Measurements from ENCODE around the gene TEKT2.

Gene TEKT2, protein sequence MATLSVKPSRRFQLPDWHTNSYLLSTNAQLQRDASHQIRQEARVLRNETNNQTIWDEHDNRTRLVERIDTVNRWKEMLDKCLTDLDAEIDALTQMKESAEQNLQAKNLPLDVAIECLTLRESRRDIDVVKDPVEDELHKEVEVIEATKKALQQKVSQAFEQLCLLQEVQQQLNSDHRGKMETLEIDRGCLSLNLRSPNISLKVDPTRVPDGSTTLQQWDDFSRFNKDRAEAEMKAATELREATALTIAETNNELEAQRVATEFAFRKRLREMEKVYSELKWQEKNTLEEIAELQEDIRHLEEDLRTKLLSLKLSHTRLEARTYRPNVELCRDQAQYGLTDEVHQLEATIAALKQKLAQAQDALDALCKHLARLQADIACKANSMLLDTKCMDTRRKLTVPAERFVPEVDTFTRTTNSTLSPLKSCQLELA

DNA sequence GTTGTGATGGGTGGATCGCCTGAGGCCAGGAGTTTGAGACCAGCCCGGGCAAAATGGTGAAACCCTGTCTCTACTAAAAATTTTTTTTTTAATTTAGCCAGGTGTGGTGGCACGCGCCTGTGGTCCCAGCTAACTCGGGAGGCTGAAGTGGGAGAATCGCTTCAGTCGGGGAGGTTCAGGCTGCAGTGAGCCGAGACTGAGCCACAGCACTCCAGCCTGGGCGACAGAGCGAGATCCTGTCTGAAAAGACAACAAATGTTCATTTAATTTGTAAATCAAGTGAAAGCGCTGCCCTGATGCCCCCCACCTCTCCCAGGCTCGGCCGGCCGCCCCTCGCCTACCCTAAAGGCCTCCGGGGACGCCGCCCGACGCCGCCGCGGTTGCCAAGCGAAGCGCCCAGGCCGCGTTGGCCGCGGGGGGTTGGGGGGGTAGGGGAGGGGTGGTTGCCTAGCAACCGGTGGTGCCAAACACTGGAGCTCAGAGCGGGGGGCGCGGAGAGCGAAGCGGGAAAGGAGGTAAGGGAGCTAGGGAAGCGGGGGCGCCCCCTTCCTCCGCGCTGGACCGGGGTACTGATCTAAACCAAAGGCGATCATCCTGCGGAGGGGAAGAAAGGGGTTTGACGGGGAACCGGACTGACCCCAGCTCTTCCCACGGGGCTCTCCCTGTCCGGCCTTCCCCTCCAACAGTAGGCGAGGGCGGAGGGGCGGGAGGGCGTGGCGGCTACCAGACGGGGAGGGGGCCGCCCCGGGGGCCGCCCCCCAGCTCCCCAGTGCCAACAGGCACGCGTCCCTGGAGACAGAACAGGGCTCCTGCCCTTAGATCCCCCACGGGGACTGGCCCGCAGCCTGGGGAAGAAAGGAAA lies at the start of gene TEKT2:
TSS of gene TEKT2 (plus strand) at position 460 of the 862 bp plus-strand sequence. CDS start 828 bp downstream, outside the sequence.
- TF ChIP-seq GATA3 (IDR thresholded peaks at IDR 0.05; ENCODE audit: low read depth, low read length) (no peak), GATA2 (IDR thresholded peaks at IDR 0.05; ENCODE audit: low read depth, low read length) (no peak)

DNA sequence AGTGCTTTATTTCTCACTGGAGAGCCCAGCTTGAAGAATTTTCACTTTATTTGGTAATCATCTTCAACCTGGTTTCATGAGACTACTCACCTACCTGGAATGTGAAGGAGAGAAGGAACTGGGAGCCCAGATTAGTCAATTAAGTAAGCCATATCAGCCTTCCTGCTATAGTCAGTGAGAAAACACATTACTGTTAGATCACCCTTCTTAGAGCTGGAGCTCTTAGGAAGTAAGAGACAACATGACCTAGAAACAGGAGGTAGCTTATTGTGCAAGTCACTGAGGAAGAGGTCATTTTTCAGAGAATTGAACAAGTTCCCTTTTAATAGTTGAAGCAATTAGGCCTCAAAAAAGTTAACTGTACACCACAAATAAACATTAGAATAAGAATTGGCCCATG lies 49.2 kb upstream of the TEKT2 start:
- TF ChIP-seq GATA3 (IDR thresholded peaks at IDR 0.05; ENCODE audit: low read depth, low read length) (no peak), GATA2 (IDR thresholded peaks at IDR 0.05; ENCODE audit: low read depth, low read length) (no peak)

DNA sequence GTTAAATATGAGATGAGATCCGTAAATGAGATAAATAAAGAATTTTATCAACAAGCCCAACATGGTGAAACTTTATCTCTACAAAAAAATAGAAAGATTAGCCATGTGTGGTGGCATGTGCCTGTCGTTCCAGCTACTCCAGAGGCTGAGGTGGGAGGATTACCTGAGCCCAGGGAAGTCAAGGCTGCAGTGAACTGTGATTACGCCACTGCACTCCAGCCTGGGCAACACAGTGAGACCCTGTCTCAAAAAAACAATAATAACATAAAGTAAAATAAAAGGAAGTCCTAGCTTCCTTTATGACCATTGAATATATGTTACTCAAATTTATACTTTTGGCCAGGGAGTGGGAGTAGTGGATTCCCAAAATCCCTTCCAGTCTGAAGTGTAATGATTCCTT lies 48.7 kb upstream of the TEKT2 start:
- no peak for TF ChIP-seq GATA3 (IDR thresholded peaks at IDR 0.05; ENCODE audit: low read depth, low read length)
- TF ChIP-seq GATA2 (IDR thresholded peaks at IDR 0.05; ENCODE audit: low read depth, low read length): no peak

DNA sequence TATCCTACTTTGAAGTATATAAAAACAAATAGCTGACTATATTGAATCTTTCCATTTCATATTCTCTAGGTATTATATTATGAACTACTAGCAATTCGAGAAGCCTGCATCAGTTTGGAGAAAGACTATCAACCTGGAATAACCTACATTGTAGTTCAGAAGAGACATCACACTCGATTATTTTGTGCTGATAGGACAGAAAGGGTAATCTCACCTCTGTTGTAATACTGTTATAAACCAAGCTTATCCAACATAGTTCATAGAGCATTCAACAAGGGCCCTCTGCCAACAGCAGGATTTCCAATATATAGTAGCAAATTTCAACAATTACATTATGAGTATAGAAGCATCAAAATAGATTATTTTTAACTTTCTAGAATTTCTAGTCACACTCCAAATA lies 43.7 kb upstream of the TEKT2 start:
- TF ChIP-seq GATA2 (IDR thresholded peaks at IDR 0.05; ENCODE audit: low read depth, low read length): no peak
- TF ChIP-seq GATA3 (IDR thresholded peaks at IDR 0.05; ENCODE audit: low read depth, low read length): no peak

DNA sequence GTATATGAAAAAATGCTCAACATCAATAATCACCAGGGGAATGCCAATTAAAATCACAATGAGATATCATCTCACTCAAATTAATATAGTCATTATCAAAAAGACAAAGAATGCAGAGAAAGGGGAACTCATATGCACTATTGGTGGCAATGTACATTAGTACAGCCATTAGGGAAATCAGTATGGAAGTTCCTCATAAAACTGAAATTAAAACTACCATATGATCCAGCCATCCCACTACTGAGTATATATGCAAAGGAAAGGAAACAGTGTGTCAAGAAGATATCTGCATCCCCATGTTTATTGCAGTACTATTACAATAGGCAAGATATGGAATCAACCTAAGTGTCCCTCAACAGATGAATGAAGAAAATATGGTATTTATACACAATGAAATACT lies 32.1 kb upstream of the TEKT2 start:
- no peak for TF ChIP-seq GATA3 (IDR thresholded peaks at IDR 0.05; ENCODE audit: low read depth, low read length)

DNA sequence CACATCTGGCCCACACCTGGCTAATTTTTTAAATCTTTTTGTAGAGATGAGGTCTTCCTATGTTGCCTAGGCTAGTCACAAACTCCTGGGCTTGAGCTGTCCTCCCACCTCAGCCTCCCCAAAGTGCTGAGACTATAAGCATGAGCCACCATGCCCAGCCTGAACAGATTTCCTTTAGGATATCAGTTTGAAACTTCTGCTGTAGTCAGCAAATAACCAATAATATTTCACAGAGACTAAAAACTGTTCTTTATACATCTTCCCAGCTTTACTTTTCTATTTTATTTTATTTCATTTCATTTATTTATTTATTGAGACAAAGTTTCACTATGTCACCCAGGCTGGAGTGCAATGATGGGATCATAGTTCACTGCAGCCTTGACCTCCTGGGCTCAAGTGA lies 29.9 kb upstream of the TEKT2 start:
- no peak for TF ChIP-seq GATA3 (IDR thresholded peaks at IDR 0.05; ENCODE audit: low read depth, low read length)
- TF ChIP-seq GATA2 (IDR thresholded peaks at IDR 0.05; ENCODE audit: low read depth, low read length): no peak

DNA sequence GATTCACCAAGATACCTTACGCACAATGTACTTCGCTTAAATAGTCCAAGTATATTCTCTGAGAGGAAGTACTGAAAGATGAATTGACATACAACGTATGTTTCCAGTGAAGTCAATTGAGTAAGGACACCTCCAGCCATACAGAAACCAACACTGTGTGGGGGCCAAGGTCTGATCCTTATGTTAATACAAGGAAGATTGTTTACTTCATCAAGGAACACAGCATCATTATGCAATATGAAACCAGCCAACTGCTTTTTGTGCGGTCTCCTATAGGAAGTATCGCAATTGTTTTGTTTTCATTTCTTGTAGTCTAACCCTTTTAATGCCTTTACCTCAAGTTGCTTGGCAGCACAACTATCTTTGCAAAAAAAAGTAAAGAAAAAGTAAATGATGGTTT lies 28.2 kb upstream of the TEKT2 start:
- TF ChIP-seq GATA3 (IDR thresholded peaks at IDR 0.05; ENCODE audit: low read depth, low read length) (no peak), GATA2 (IDR thresholded peaks at IDR 0.05; ENCODE audit: low read depth, low read length) (no peak)

DNA sequence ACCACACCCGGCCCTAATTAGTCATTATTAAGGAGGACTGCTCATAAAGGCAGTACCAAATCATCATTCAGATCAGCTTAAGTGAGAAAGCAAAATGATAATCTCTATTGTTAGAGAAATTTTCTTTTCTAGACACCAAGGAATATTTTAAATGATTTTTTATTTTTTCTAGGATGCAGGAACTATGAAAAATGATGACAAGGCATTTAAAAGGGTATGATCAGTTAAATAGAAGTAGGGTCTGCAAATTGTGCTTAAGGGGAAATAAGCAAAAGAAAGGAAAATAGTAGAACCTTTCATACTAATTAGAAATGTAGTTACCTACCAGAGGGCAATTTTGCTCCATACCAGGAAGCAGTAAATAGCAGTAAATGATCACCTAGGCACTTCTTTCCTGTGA lies 21.6 kb upstream of the TEKT2 start:
- TF ChIP-seq GATA2 (IDR thresholded peaks at IDR 0.05; ENCODE audit: low read depth, low read length) (no peak), GATA3 (IDR thresholded peaks at IDR 0.05; ENCODE audit: low read depth, low read length) (no peak)

DNA sequence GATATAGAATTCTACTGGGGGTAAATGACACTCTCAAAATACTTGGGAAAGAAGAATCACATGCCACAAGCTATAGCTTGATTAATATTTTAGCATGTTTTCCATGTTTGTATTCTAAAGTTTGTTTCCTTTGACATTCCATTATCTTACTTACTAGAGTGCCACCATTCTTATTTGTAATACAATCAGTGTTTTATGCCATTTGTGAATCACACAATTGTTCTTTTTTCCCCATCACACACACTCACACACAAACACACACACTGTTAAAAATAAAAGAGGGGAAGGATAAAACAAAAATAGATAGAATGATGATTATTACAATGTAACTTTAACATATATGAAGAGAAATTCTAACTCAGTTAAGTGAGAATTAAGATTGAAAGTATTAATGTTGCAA lies 16.0 kb upstream of the TEKT2 start:
- TF ChIP-seq GATA2 (IDR thresholded peaks at IDR 0.05; ENCODE audit: low read depth, low read length) (no peak), GATA3 (IDR thresholded peaks at IDR 0.05; ENCODE audit: low read depth, low read length) (no peak)

DNA sequence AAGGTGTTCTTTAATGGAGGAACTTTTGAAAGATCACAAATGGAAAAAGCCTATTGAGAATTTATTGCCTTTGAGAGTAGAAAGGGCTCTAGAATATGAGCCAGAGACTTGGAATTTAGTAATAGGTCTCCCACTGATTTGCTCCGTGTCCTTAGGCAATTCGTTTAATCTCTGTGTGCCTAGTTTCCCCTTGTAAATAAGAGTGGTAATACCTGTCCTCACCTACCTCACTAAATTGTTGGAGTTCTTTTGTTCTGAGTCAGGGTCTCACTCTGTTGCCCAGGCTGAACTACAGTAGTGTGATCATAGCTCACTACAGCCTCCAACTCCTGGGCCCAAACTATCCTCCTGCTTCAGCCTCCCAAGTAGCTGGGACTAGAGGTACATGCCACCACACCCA lies 15.0 kb upstream of the TEKT2 start:
- TF ChIP-seq GATA3 (IDR thresholded peaks at IDR 0.05; ENCODE audit: low read depth, low read length) (no peak), GATA2 (IDR thresholded peaks at IDR 0.05; ENCODE audit: low read depth, low read length) (no peak)

DNA sequence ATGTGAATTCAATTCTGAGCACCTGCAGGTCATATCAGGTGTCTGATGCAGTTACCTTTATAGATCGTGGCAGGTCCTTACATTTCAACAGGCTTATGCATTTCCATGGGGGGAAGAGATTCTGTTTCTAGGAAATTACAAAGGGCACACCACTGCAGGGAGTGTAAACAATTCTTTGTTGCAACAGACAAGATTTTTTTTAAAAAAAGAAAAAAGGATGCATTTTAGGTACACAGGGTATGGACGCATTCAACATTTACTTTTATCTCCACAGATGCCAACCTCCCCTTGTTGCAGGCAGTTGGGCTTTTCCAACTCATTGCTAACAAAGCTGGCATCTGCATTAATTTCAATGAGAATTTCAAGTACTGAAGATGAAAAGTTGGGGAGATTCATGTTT lies 13.5 kb upstream of the TEKT2 start:
- TF ChIP-seq GATA3 (IDR thresholded peaks at IDR 0.05; ENCODE audit: low read depth, low read length) (no peak), GATA2 (IDR thresholded peaks at IDR 0.05; ENCODE audit: low read depth, low read length) (no peak)

DNA sequence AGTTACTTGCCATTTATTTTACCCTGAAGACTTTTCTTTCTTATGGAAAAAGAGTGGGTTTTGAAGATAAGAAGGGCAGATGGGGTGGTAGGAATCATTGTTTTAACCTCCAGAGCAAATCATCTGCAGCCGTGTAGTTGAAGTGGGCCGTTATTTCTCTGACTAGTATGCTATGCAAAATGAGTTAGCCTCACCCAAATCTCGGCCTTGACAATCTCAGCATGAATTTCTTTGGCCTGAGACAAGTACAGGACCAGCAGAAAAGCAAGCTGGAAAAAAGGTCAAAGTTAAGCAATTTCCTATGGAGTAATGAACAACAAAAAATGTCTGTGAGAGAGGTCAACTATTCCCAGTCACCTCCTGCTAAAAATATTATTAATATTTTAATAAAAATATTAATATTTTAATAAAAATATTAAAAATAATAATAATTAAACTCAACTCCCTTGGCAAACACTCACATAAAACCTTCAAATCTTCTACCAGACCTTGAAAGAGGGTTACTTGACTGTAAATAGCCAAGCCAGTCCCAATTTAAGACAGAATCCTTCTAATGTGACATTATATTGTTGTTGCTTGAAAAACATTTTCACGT lies 6.8 kb upstream of the TEKT2 start:
- TF ChIP-seq GATA3 (IDR thresholded peaks at IDR 0.05; ENCODE audit: low read depth, low read length) (no peak), GATA2 (IDR thresholded peaks at IDR 0.05; ENCODE audit: low read depth, low read length) (no peak)

DNA sequence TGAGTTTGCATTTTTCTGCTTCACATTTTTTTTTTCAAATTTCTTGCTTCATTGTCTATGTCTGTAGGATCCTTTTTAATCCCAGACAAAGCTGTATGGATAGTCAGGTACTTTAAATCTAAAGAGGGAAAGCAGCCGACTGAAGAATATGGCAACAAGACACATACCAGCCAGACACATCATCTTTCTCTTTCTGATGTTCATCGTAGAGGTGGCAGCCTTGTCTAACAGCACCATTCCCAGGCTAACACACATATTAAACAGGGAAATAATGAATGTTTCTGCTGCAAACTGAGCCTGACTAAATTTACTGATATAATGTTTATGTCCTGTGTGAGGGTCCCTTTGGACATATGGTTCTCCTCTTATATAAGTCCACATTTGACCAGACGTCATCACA lies 3.7 kb upstream of the TEKT2 start:
- no peak for TF ChIP-seq GATA2 (IDR thresholded peaks at IDR 0.05; ENCODE audit: low read depth, low read length)
- TF ChIP-seq GATA3 (IDR thresholded peaks at IDR 0.05; ENCODE audit: low read depth, low read length): no peak

DNA sequence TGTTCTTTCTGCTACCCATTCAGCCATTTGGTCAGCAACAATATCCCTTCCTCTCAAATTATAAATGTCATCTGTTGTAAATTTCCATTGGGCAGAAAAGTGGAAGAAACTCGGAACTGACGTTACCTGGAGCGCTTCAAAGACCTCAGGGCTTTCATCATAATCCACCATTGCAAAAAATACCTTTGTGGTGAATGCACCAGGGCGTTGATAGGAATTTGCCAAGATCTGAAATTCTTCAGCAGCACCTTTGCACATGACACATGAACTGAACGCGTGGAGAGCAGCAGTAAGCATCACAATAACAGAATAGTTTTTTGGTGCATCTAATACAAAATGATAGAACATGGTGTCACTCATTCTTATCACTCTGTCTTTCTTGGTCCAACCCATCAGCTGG lies 3.1 kb upstream of the TEKT2 start:
- TF ChIP-seq GATA2 (IDR thresholded peaks at IDR 0.05; ENCODE audit: low read depth, low read length) (no peak), GATA3 (IDR thresholded peaks at IDR 0.05; ENCODE audit: low read depth, low read length) (no peak)

All from SH-SY5Y (cell line).